HG03064 (cell line): ENCODE measurements around the gene MAD1L1.
"Not testable (repeated sequence)": the region's sequence is repeated elsewhere in the genome, so short reads cannot be mapped to it uniquely, and the experiment has no call there.

ENCODE experiments used
- ATAC-seq: cut with Tn5 transposase; IDR thresholded peaks from one replicate; pipeline ENCODE4 v1.9.1; 2021; ENCODE audit warnings: low read depth; ENCODE audit not compliant: unreplicated experiment

MAD1L1 gene

GRCh38 chr7:1865571-1866255 is 367.0 kb downstream of the MAD1L1 start:
- ATAC-seq = no peak

DNA sequence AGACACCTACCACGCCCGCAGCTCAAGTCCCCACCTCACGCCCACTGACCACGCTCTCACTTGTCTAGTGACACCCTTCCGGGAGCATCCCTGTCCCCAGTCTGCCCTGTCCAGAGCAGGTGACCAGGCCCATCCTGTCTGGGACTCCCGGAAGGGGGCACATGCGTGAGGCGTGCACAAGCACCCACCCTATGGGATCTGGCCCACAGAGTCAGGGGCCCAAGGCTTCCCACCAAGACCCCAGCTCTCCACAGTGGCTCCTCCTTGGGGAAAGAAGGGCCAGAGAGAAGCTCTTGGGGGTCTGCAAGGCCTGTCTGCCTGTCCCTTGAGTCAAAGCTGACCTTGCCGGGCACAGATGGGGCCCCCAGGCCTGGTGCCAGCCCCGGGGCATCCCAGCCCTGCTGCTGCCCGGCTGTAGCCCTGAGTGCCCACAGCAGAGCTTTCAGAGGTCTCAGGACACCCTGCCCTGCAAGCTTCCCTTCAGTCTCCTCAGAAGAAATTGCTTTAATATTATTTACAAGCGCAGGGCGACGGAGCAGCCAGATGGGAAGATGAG is 367.7 kb downstream of the MAD1L1 start:
- ATAC-seq = no peak

DNA sequence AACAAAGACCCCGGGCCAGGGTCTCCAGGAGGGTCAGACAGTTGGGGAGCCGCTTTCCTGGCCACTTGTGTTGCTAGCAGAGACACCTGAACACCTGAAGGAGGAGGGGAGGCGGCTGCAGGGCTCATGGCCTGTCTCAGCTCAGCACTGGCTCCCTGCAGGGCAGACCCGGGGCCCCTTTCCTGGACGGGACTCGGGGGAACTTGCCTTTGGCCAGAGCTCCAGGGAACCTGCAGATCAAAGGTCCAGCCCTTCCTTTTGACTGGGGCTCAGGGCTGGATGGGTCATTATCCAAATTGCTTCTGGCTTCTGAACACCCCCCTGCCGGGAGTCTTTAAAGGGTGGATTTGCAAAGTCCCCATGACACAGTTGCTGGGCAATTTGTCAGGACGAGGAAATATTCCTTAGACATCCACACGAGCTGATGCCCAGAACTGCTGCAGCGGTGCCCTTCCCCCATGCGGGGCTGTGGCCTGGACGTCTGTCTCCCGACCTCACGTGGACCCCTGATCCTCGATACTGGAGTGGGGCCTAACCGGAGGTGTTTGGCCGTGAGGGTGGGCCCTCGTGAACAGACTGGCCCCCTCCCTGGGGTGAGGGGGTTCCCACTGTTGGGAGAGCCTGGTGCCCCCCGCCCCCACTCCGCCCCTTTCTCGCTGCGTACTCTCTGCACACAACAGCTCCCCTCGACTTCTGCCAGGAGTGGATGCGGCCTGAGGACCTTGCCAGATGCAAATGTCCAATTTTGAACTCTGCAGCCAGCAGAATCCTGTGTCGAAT is 368.4 kb downstream of the MAD1L1 start:
- ATAC-seq = no peak

- ATAC-seq = no peak
Observed at GRCh38 chr7:1863091-1863900, 369.4 kb downstream of the MAD1L1 start.

GRCh38 chr7:1862560-1862959 is 370.2 kb downstream of the MAD1L1 start:
- ATAC-seq = no peak

GRCh38 chr7:1861799-1862458 is 370.8 kb downstream of the MAD1L1 start:
- ATAC-seq = no peak

DNA sequence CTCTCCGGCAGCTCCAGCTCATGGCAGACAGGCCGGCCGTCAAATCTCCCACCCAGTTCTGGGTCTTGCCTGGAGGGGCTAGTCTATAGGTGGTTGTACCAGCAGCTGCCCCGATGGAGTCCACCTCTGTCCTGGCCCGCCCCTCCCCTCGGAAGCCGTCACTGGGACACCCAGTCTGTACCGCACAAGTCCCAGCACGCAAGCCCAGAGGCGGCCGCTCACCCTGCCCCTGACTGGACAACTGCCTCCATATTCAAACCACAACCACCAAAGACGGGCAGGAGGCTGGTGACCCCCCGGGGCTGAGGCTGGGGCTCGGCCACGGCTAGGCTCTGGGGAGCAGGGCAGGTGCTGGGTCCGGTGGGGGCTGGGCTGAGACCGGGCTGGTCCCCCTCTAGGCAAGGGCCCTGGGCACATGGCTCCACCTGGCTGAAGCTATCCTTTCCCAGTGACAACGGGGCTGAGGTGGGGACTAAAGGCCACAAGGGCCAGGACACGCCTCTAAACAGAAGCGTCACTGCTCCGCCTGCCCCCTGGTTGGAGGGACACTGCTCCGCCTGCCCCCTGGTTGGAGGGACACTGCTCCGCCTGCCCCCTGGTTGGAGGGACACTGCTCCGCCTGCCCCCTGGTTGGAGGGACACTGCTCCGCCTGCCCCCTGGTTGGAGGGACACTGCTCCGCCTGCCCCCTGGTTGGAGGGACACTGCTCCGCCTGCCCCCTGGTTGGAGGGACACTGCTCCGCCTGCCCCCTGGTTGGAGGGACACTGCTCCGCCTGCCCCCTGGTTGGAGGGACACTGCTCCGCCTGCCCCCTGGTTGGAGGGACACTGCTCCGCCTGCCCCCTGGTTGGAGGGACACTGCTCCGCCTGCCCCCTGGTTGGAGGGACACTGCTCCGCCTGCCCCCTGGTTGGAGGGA is 371.6 kb downstream of the MAD1L1 start:
- ATAC-seq = not testable (repeated sequence)

GRCh38 chr7:1859266-1860035 is 373.3 kb downstream of the MAD1L1 start:
- no peak for ATAC-seq

GRCh38 chr7:1858435-1859265 is 374.1 kb downstream of the MAD1L1 start:
- no peak for ATAC-seq

- ATAC-seq = no peak
Observed at GRCh38 chr7:1857487-1858421, 375.0 kb downstream of the MAD1L1 start.

- no peak for ATAC-seq
Observed at GRCh38 chr7:1856888-1857441, 375.8 kb downstream of the MAD1L1 start.

DNA sequence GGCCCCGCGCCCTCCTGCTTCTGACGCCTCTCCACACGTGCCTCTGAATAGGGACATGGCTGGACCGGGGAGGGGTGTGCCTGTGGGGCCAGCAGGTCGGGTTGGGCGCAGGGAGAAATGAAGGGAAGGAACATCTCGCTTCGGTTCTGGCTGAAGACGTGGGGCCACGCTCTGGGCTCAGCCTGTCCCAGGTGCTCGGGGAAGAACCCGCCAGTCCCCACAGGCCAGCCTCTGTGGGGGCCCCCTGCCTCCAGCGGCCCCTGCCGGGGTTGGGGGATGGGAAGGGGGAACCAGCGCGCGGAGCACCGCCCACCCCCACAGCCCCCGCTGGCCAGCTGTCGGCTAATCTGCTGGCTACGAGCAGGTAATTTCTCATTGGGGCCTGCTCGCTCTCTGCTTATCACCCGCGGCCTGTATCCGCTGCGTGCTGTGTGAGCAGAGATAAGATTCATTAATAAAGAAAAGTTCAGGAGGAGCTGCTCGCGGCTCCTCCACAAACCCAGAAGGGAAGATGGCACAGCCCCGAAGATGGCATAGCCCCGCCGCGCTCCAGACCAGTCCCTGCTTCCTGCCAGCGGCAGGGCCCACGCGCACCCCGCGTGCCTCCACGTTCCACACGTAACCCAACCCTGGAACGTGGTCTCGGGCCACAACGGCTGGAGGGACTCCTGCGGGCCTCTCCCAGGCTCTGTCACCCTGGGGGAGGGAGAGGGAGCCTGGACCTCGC is 376.4 kb downstream of the MAD1L1 start:
- ATAC-seq = no peak

- no peak for ATAC-seq
Observed at GRCh38 chr7:1855725-1856160, 377.0 kb downstream of the MAD1L1 start.

DNA sequence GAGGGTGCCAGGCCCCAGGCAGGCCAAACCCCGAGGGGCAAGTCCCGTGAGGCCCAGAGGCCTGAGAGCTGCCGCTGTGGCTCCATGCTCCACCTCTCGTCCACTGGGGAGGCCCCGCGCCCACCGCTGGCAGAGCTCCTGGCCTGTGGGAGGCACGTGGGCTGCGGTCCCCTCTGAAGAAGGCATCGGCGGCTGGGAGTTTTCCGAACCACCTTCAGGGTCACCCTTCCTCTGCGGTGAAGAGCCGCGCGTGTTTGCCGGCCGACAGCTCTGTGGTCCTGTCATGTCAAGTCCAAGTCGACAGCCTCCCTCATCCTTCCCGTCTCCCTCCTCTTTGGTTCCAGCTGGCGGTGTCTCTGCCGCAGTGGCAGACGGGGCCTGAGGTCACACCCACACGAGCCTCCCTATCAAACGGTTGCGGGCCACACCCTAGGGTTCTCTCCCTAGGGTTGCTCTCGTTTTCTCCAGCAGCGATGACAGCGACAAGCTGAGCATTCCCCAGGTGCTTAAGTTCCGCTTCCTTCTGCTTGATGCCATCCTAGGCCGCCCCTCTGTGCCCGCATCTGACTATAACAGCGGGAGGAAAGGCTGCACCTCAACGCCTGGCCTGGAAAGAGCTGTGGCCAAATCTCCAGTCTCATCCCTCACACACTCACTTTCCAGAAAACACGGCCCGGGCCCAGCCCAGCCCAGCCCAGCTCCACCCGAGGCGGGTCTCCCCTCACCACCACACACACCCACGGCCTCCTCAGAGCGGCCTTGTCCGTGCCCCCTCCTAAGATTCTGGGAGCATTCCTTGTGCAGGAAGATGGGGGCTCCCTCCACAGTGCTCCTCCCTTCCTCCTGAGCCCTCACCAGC is 377.6 kb downstream of the MAD1L1 start:
- no peak for ATAC-seq
